ENCODE data around the gene TCEA2. TPM values are rescaled to one million over a fixed set of nuclear protein-coding genes. Genes with fewer than 3 reads are reported as not detected.

The TCEA2 gene
- polyA plus RNA-seq, 1 donor from 2014 or later, result 87.7 TPM

DNA sequence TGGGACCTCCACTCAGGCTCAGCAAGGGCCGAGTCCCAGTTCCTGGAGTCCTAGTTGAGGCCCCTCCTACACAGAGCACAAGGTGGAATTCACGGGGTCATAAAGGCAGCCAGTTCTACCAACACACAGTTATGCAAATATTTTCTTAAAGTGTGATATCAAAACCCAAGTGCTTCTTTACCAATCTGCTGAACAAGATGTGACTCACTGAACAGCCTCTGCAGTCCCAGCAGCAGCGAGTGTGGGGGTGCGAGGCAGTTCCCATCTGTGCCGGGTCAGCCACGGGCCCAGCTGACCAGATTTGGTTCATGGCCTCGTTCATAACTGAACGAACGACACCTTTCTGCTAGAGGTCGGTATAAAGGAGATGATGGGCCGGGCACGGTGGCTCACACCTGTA lies 4.5 kb upstream of the TCEA2 start:
- Histone ChIP-seq H3K36me3 (ENCODE audit: insufficient read depth, low read length) (no peaks in the 10 kb centered on the region), H3K4me2 (ENCODE audit: low read length) (no peak overlapping the region)

GRCh38 chr20:64062276-64062595 lies 762 bp upstream of the TCEA2 start:
- peak overlapping the region; percentile 73 for H3K4me2 ChIP-seq (ENCODE audit: low read length)
- TF ChIP-seq SMC3 (conservative IDR thresholded peaks at IDR 0.05; ENCODE audit: poor library complexity) (no peak), RAD21 (conservative IDR thresholded peaks at IDR 0.05) (no peak), MXI1 (conservative IDR thresholded peaks at IDR 0.05; ENCODE audit: poor library complexity, severe bottlenecking) (no peak), POLR2AphosphoS5 (IDR thresholded peaks at IDR 0.05) (no peak), TAF1 (IDR thresholded peaks at IDR 0.05; ENCODE audit: low read depth) (no peak), EZH2 (IDR thresholded peaks at IDR 0.05; ENCODE audit: borderline replicate concordance, insufficient read depth, low read length, poor library complexity, severe bottlenecking) (no peak), EP300 (conservative IDR thresholded peaks at IDR 0.05; ENCODE audit: poor library complexity, severe bottlenecking) (no peak)
- TF ChIP-seq, protein P1, sequence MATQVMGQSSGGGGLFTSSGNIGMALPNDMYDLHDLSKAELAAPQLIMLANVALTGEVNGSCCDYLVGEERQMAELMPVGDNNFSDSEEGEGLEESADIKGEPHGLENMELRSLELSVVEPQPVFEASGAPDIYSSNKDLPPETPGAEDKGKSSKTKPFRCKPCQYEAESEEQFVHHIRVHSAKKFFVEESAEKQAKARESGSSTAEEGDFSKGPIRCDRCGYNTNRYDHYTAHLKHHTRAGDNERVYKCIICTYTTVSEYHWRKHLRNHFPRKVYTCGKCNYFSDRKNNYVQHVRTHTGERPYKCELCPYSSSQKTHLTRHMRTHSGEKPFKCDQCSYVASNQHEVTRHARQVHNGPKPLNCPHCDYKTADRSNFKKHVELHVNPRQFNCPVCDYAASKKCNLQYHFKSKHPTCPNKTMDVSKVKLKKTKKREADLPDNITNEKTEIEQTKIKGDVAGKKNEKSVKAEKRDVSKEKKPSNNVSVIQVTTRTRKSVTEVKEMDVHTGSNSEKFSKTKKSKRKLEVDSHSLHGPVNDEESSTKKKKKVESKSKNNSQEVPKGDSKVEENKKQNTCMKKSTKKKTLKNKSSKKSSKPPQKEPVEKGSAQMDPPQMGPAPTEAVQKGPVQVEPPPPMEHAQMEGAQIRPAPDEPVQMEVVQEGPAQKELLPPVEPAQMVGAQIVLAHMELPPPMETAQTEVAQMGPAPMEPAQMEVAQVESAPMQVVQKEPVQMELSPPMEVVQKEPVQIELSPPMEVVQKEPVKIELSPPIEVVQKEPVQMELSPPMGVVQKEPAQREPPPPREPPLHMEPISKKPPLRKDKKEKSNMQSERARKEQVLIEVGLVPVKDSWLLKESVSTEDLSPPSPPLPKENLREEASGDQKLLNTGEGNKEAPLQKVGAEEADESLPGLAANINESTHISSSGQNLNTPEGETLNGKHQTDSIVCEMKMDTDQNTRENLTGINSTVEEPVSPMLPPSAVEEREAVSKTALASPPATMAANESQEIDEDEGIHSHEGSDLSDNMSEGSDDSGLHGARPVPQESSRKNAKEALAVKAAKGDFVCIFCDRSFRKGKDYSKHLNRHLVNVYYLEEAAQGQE (IDR thresholded peaks at IDR 0.05; ENCODE audit: borderline replicate concordance), result no peak
- TF ChIP-seq, protein P2, sequence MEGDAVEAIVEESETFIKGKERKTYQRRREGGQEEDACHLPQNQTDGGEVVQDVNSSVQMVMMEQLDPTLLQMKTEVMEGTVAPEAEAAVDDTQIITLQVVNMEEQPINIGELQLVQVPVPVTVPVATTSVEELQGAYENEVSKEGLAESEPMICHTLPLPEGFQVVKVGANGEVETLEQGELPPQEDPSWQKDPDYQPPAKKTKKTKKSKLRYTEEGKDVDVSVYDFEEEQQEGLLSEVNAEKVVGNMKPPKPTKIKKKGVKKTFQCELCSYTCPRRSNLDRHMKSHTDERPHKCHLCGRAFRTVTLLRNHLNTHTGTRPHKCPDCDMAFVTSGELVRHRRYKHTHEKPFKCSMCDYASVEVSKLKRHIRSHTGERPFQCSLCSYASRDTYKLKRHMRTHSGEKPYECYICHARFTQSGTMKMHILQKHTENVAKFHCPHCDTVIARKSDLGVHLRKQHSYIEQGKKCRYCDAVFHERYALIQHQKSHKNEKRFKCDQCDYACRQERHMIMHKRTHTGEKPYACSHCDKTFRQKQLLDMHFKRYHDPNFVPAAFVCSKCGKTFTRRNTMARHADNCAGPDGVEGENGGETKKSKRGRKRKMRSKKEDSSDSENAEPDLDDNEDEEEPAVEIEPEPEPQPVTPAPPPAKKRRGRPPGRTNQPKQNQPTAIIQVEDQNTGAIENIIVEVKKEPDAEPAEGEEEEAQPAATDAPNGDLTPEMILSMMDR (IDR thresholded peaks at IDR 0.05; ENCODE audit: poor library complexity, severe bottlenecking), result no peak
- no peaks in the 10 kb centered on the region for H4K20me1 ChIP-seq (ENCODE audit: insufficient read depth)
- no peaks in the 10 kb centered on the region for H3K9me3 ChIP-seq (ENCODE audit: low read length)
- H3K27me3 ChIP-seq (ENCODE audit: insufficient read depth, low read depth, low read length), result no peaks in the 10 kb centered on the region
- H3K9me2 ChIP-seq (ENCODE audit: insufficient read depth, low read length), result no peaks in the 10 kb centered on the region
- H3K79me2 ChIP-seq (replicated peaks; ENCODE audit: insufficient read depth, low read length), result peaks cover 7% of the 10 kb centered on the region
- H3K27ac ChIP-seq (ENCODE audit: low read length), result no peak overlapping the region
- H3K9ac ChIP-seq (ENCODE audit: low read length), result peak overlapping the region; percentile 83
- no peaks in the 10 kb centered on the region for H3K36me3 ChIP-seq (ENCODE audit: insufficient read depth, low read length)
- H3F3A ChIP-seq (ENCODE audit: insufficient read depth, low read length, poor library complexity, severe bottlenecking), result no peaks in the 10 kb centered on the region
- peak overlapping the region; percentile 91 for H2AFZ ChIP-seq (ENCODE audit: low read depth, low read length)
- peak overlapping the region; percentile 78 for H3K4me3 ChIP-seq (ENCODE audit: low read length)

More for the DNA sequence above, 4.5 kb upstream of the TCEA2 start:
- Histone ChIP-seq H3K9ac (ENCODE audit: low read length) (no peak overlapping the region), H3K79me2 (replicated peaks; ENCODE audit: insufficient read depth, low read length) (peaks cover under 1% of the 10 kb centered on the region), H2AFZ (ENCODE audit: low read depth, low read length) (no peak overlapping the region), H3K4me3 (ENCODE audit: low read length) (no peak overlapping the region), H4K20me1 (ENCODE audit: insufficient read depth) (no peaks in the 10 kb centered on the region), H3K27ac (ENCODE audit: low read length) (no peak overlapping the region), H3F3A (ENCODE audit: insufficient read depth, low read length, poor library complexity, severe bottlenecking) (no peaks in the 10 kb centered on the region), H3K27me3 (ENCODE audit: insufficient read depth, low read depth, low read length) (no peaks in the 10 kb centered on the region), H3K9me2 (ENCODE audit: insufficient read depth, low read length) (no peaks in the 10 kb centered on the region), H3K9me3 (ENCODE audit: low read length) (no peaks in the 10 kb centered on the region)
- TF ChIP-seq TAF1 (IDR thresholded peaks at IDR 0.05; ENCODE audit: low read depth) (no peak), SMC3 (conservative IDR thresholded peaks at IDR 0.05; ENCODE audit: poor library complexity) (no peak), EZH2 (IDR thresholded peaks at IDR 0.05; ENCODE audit: borderline replicate concordance, insufficient read depth, low read length, poor library complexity, severe bottlenecking) (no peak), MXI1 (conservative IDR thresholded peaks at IDR 0.05; ENCODE audit: poor library complexity, severe bottlenecking) (no peak), EP300 (conservative IDR thresholded peaks at IDR 0.05; ENCODE audit: poor library complexity, severe bottlenecking) (no peak), RAD21 (conservative IDR thresholded peaks at IDR 0.05) (no peak), POLR2AphosphoS5 (IDR thresholded peaks at IDR 0.05) (no peak)
- TF ChIP-seq, protein P1 (IDR thresholded peaks at IDR 0.05; ENCODE audit: borderline replicate concordance), result no peak
- TF ChIP-seq, protein P2 (IDR thresholded peaks at IDR 0.05; ENCODE audit: poor library complexity, severe bottlenecking), result no peak
